ENCODE results near the gene KIF2A. TPM values are rescaled to one million over a fixed set of nuclear protein-coding genes. Genes with fewer than 3 reads are reported as not detected.

Gene KIF2A
- total and polyA plus RNA-seq, 2 donors (not counting 3 experiments of a cell fraction or from before 2014, with no cell fraction given): 17.1 to 65.1 TPM

DNA sequence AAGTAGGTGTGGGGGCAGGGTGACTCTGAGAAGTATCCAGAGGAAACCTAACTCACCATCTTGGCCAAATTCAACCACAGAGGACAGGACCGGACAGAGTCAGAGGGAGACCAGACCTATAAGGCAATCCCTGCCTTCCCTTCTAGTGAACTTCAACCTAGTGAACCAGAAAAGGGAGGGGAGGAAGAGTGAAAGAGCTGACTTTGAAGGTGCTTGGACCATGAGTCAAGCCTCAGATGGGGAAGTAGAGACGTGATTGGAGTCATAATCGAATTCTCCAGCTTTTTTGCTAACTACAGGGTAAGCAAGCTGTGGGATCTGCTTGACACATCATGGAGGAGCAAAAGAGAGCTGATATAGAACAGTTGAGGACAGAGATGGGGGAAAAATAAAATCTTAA lies 18.8 kb upstream of the KIF2A start:
- no peak for TF ChIP-seq EZH2 (IDR thresholded peaks at IDR 0.05; ENCODE audit: borderline replicate concordance, low read depth, low read length, severe bottlenecking)
- TF ChIP-seq POLR2AphosphoS5 (IDR thresholded peaks at IDR 0.05; ENCODE audit: insufficient read depth, low read depth, low read length): no peak
- no peak for TF ChIP-seq POLR2A (IDR thresholded peaks at IDR 0.05; ENCODE audit: low read depth, low read length)
- TF ChIP-seq, protein P1, sequence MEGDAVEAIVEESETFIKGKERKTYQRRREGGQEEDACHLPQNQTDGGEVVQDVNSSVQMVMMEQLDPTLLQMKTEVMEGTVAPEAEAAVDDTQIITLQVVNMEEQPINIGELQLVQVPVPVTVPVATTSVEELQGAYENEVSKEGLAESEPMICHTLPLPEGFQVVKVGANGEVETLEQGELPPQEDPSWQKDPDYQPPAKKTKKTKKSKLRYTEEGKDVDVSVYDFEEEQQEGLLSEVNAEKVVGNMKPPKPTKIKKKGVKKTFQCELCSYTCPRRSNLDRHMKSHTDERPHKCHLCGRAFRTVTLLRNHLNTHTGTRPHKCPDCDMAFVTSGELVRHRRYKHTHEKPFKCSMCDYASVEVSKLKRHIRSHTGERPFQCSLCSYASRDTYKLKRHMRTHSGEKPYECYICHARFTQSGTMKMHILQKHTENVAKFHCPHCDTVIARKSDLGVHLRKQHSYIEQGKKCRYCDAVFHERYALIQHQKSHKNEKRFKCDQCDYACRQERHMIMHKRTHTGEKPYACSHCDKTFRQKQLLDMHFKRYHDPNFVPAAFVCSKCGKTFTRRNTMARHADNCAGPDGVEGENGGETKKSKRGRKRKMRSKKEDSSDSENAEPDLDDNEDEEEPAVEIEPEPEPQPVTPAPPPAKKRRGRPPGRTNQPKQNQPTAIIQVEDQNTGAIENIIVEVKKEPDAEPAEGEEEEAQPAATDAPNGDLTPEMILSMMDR (IDR thresholded peaks at IDR 0.05; ENCODE audit: extremely low read depth in 1 of 2, insufficient read depth in 1 of 2, low read depth in 1 of 2, low read length in 2 of 2): no peak
- TF ChIP-seq FOS (IDR thresholded peaks at IDR 0.05; ENCODE audit: borderline replicate concordance, insufficient read depth, low read length): no peak
- TF ChIP-seq GATA2 (IDR thresholded peaks at IDR 0.05; ENCODE audit: insufficient read depth, insufficient read length, low read depth, low read length): no peak
- TF ChIP-seq, protein P2, sequence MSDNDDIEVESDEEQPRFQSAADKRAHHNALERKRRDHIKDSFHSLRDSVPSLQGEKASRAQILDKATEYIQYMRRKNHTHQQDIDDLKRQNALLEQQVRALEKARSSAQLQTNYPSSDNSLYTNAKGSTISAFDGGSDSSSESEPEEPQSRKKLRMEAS (IDR thresholded peaks at IDR 0.05; ENCODE audit: insufficient read depth, insufficient read length): no peak
- TF ChIP-seq MYC (IDR thresholded peaks at IDR 0.05; ENCODE audit: low read depth, low read length): no peak
- no peak for TF ChIP-seq JUN (IDR thresholded peaks at IDR 0.05; ENCODE audit: borderline replicate concordance, insufficient read depth, insufficient read length, low read depth)
- DNase-seq (ENCODE audit: low read depth, low spot score): no peak
- Histone ChIP-seq H3K36me3 (ENCODE audit: control insufficient read depth in 2 of 2, extremely low read depth in 1 of 2, insufficient read depth in 2 of 2, low read length in 2 of 2) (no peaks in the 10 kb centered on the region), H3K9me1 (replicated peaks; ENCODE audit: control insufficient read depth, extremely low read depth, insufficient read depth, low read length) (no peaks in the 10 kb centered on the region), H3K27me3 (ENCODE audit: control insufficient read depth in 2 of 2, insufficient read depth in 2 of 2, low read length in 2 of 2) (peaks cover 0 to 4% of the 10 kb centered on the region in 2 experiments), H2AFZ (ENCODE audit: low read depth, low read length) (no peak overlapping the region), H3K4me2 (ENCODE audit: insufficient read depth, low read length) (no peak overlapping the region), H3K4me1 (ENCODE audit: control insufficient read depth, extremely low read depth, insufficient read depth, low read length) (no peaks in the 10 kb centered on the region), H3K79me2 (ENCODE audit: control insufficient read depth, insufficient read depth, low read length) (no peaks in the 10 kb centered on the region), H3K27ac (ENCODE audit: insufficient read depth, low read depth, low read length) (no peak overlapping the region), H3K4me3 (replicated peaks in 1 of 3; ENCODE audit: insufficient read depth in 1 of 3, low read depth in 1 of 3, low read length in 3 of 3) (no peak overlapping the region), H4K20me1 (replicated peaks; ENCODE audit: control insufficient read depth, extremely low read depth, insufficient read depth, low read length) (no peaks in the 10 kb centered on the region), H3K9ac (replicated peaks; ENCODE audit: extremely low read depth, insufficient read depth, low read length) (no peak overlapping the region), H3K9me3 (replicated peaks; ENCODE audit: control insufficient read depth, insufficient read depth, low read length) (no peaks in the 10 kb centered on the region)
- no TSS peak for BruUV-seq (replicated peaks)
- no peak for FAIRE-seq
- dilution Hi-C loops (cut with MboI; ENCODE audit: extremely low pct_ligation_motif_present, low sequenced_read_pairs) (no loop called here), intact Hi-C loops (cut with micrococcal nuclease) (no loop called here)
- POLR2A ChIA-PET: no interaction called here
- CTCF ChIA-PET: no interaction called here

Measured in endothelial cell of umbilical vein (primary cell).